Panc1 (cell line): ENCODE results near the gene LRRC8E. TPM values are rescaled to one million over a fixed set of nuclear protein-coding genes. Genes with fewer than 3 reads are reported as not detected.

Experiments used
- ATAC-seq: fragments of 200-7000 bp; cut with Tn5 transposase; 2 replicates; pipeline ENCODE4 v1.9.1; 2020; ENCODE audit warnings: mild to moderate bottlenecking, moderate library complexity
- BruUV-seq: library from RNA; stranded (reverse); fragments of 400-500 nt; replicated peaks from 2 replicates; lab custom pipeline; 2021; lab: Mats Ljungman, UMichigan
- CTCF ChIA-PET: fragments of 300-600 bp; sonication (Branson Sonifier 250); formaldehyde crosslinking; loops from one replicate; lab custom pipeline; 2022; ENCODE audit warnings: antibody characterized with exemption; lab: Charles Lee
- POLR2A ChIA-PET: fragments of 300-600 bp; sonication (Branson Sonifier 250); formaldehyde crosslinking; loops from one replicate; lab custom pipeline; 2022; ENCODE audit warnings: antibody characterized with exemption; lab: Charles Lee
- DNase-seq: peaks from one replicate; pipeline ENCODE4 v3.0.0-alpha.2; 2010; ENCODE audit warnings: low read depth, low spot score
- H3K27ac ChIP-seq: 2 replicates; pipeline ENCODE4 v1.5.1; 2011; ENCODE audit warnings: mild to moderate bottlenecking, low read length, inconsistent platforms
- H3K27me3 ChIP-seq: fragments of 200-500 bp; sonication (Bioruptor generic); 2 replicates; pipeline ENCODE4 v1.6.0; 2014; ENCODE audit warnings: low read length, inconsistent platforms; ENCODE audit not compliant: control insufficient read depth, insufficient read depth
- H3K36me3 ChIP-seq: fragments of 200-500 bp; sonication (Bioruptor generic); 2 replicates; pipeline ENCODE4 v1.5.1; 2014; ENCODE audit warnings: inconsistent platforms, mild to moderate bottlenecking, low read length, moderate library complexity; ENCODE audit not compliant: control insufficient read depth, insufficient read depth
- H3K4me1 ChIP-seq: 2 replicates; pipeline ENCODE4 v1.5.1; 2011; ENCODE audit warnings: inconsistent platforms, mild to moderate bottlenecking, low read length, moderate library complexity; ENCODE audit not compliant: control insufficient read depth, insufficient read depth
- H3K4me3 ChIP-seq, 2 experiments: 2 replicates each; pipeline ENCODE4 v1.5.1; 2011 to 2012; ENCODE audit warnings: low read depth in 2 of 2, low read length in 2 of 2, mild to moderate bottlenecking in 2 of 2, inconsistent platforms in 1 of 2, moderate library complexity in 1 of 2
- H3K9me3 ChIP-seq: fragments of 200-500 bp; sonication (Bioruptor generic); 2 replicates; pipeline ENCODE4 v1.5.1; 2014; ENCODE audit warnings: low read depth, mild to moderate bottlenecking, inconsistent platforms, low read length, moderate library complexity; ENCODE audit not compliant: control insufficient read depth, insufficient read depth
- POLR2AphosphoS5 ChIP-seq: IDR thresholded peaks from 2 replicates; pipeline ENCODE4 v1.6.1; 2012; ENCODE audit warnings: mild to moderate bottlenecking, low read depth, low read length, moderate library complexity
- SIN3A ChIP-seq: IDR thresholded peaks from 2 replicates; pipeline ENCODE4 v1.6.1; 2012; ENCODE audit warnings: low read depth, mild to moderate bottlenecking, low read length, moderate library complexity, borderline replicate concordance; ENCODE audit not compliant: insufficient read depth
- TCF7L2 ChIP-seq: IDR thresholded peaks from 2 replicates; pipeline ENCODE4 v1.6.1; 2011; ENCODE audit warnings: mild to moderate bottlenecking, low read depth, low read length, inconsistent platforms
- in situ Hi-C: cut with HindIII; loops from 2 replicates; pipeline ENCODE4 v1.10.0; 2016; ENCODE audit warnings: low sequenced_read_pairs, low pct_unique_long_range_greater_than_20kb
- intact Hi-C: fragments of 100-400 bp; cut with micrococcal nuclease; formaldehyde crosslinking; loops from one replicate; pipeline ENCODE4 v1.10.0; 2022; ENCODE audit not compliant: unreplicated experiment
- total RNA-seq: library from RNA; stranded (reverse); gene quantifications from one replicate; pipeline ENCODE4 v1.2.1, GENCODE V29; 2021; ENCODE audit not compliant: unreplicated experiment
- TF ChIP-seq, protein P1 (sequence below), 2 experiments: IDR thresholded peaks; 2 replicates each; pipeline ENCODE4 v1.6.1; 2011 to 2012; ENCODE audit warnings: low read depth in 2 of 2, control low read depth in 1 of 2, low read length in 1 of 2, mild to moderate bottlenecking in 1 of 2, moderate library complexity in 1 of 2; ENCODE audit not compliant: insufficient read depth in 1 of 2
- TF ChIP-seq, protein P2 (sequence below): fragments of 450-650 bp; IDR thresholded peaks from 2 replicates; pipeline ENCODE4 v1.5.1; 2017; ENCODE audit warnings: mild to moderate bottlenecking

The LRRC8E gene
- total RNA-seq, 1 experiment from 2014 or later: 5.0 TPM

GRCh38 chr19:7872306-7873204 lies 15.8 kb upstream of the LRRC8E start:
- no peak overlapping the region for H3K27ac ChIP-seq
- no peak for ATAC-seq
- intact Hi-C loops: no loop called here

GRCh38 chr19:7873304-7874075 lies 14.8 kb upstream of the LRRC8E start:
- intact Hi-C loops: no loop called here
- POLR2A ChIA-PET: no interaction called here
- TF ChIP-seq, protein P1, sequence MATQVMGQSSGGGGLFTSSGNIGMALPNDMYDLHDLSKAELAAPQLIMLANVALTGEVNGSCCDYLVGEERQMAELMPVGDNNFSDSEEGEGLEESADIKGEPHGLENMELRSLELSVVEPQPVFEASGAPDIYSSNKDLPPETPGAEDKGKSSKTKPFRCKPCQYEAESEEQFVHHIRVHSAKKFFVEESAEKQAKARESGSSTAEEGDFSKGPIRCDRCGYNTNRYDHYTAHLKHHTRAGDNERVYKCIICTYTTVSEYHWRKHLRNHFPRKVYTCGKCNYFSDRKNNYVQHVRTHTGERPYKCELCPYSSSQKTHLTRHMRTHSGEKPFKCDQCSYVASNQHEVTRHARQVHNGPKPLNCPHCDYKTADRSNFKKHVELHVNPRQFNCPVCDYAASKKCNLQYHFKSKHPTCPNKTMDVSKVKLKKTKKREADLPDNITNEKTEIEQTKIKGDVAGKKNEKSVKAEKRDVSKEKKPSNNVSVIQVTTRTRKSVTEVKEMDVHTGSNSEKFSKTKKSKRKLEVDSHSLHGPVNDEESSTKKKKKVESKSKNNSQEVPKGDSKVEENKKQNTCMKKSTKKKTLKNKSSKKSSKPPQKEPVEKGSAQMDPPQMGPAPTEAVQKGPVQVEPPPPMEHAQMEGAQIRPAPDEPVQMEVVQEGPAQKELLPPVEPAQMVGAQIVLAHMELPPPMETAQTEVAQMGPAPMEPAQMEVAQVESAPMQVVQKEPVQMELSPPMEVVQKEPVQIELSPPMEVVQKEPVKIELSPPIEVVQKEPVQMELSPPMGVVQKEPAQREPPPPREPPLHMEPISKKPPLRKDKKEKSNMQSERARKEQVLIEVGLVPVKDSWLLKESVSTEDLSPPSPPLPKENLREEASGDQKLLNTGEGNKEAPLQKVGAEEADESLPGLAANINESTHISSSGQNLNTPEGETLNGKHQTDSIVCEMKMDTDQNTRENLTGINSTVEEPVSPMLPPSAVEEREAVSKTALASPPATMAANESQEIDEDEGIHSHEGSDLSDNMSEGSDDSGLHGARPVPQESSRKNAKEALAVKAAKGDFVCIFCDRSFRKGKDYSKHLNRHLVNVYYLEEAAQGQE (IDR thresholded peaks at IDR 0.05; ENCODE audit: insufficient read depth in 1 of 2, low read depth in 2 of 2, low read length in 1 of 2): no peak
- TF ChIP-seq, protein P2, sequence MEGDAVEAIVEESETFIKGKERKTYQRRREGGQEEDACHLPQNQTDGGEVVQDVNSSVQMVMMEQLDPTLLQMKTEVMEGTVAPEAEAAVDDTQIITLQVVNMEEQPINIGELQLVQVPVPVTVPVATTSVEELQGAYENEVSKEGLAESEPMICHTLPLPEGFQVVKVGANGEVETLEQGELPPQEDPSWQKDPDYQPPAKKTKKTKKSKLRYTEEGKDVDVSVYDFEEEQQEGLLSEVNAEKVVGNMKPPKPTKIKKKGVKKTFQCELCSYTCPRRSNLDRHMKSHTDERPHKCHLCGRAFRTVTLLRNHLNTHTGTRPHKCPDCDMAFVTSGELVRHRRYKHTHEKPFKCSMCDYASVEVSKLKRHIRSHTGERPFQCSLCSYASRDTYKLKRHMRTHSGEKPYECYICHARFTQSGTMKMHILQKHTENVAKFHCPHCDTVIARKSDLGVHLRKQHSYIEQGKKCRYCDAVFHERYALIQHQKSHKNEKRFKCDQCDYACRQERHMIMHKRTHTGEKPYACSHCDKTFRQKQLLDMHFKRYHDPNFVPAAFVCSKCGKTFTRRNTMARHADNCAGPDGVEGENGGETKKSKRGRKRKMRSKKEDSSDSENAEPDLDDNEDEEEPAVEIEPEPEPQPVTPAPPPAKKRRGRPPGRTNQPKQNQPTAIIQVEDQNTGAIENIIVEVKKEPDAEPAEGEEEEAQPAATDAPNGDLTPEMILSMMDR: no peak
- no peak for TF ChIP-seq SIN3A
- Histone ChIP-seq H3K27me3 (no peaks in the 10 kb centered on the region), H3K9me3 (no peaks in the 10 kb centered on the region), H3K27ac (no peak overlapping the region), H3K4me1 (no peaks in the 10 kb centered on the region), H3K4me3 (peak overlapping the region; percentile 45 to 47), H3K36me3 (no peaks in the 10 kb centered on the region)
- in situ Hi-C loops: no loop called here
- ATAC-seq: no peak
- DNase-seq: no peak
- no TSS peak for BruUV-seq
- CTCF ChIA-PET: no interaction called here

More at GRCh38 chr19:7872306-7873204, 15.8 kb upstream of the LRRC8E start:
- TF ChIP-seq TCF7L2 (no peak), SIN3A (no peak), POLR2AphosphoS5 (no peak)
- TF ChIP-seq, protein P2: no peak
- TF ChIP-seq, protein P1 (IDR thresholded peaks at IDR 0.05; ENCODE audit: insufficient read depth in 1 of 2, low read depth in 2 of 2, low read length in 1 of 2): no peak
- no peaks in the 10 kb centered on the region for H3K36me3 ChIP-seq
- H3K4me1 ChIP-seq: no peaks in the 10 kb centered on the region
- ChIA-PET CTCF (no interaction called here), POLR2A (no interaction called here)
- DNase-seq: no peak
- no peak overlapping the region; a peak in 1 of 4 replicates for H3K4me3 ChIP-seq
- in situ Hi-C loops: no loop called here
- no peaks in the 10 kb centered on the region for H3K27me3 ChIP-seq
- H3K9me3 ChIP-seq: no peaks in the 10 kb centered on the region
- BruUV-seq: no TSS peak
